ENCODE data around the gene GJC2. TPM values are rescaled to one million over a fixed set of nuclear protein-coding genes. Genes with fewer than 3 reads are reported as not detected.

Gene GJC2
- total RNA-seq, 1 donor from 2014 or later, result 1.1 TPM

- H3K4me3 ChIP-seq (ENCODE audit: insufficient read depth, low read depth, low read length), result no peak overlapping the region
- Mint-ChIP-seq H3K4me3 (ENCODE audit: unreplicated experiment) (no peak overlapping the region), H3K27me3 (ENCODE audit: low read depth, unreplicated experiment) (no peaks in the 10 kb centered on the region), H3K36me3 (ENCODE audit: low read depth, unreplicated experiment) (peaks cover 4% of the 10 kb centered on the region), H3K9me3 (ENCODE audit: unreplicated experiment) (no peaks in the 10 kb centered on the region), H3K27ac (ENCODE audit: unreplicated experiment) (no peak overlapping the region), H3K4me1 (ENCODE audit: low read depth, unreplicated experiment) (peaks cover 2% of the 10 kb centered on the region)
- peaks cover 11% of the 10 kb centered on the region for H3K79me2 ChIP-seq (ENCODE audit: insufficient read depth, low read length)
- H2AFZ ChIP-seq (ENCODE audit: low read depth, low read length), result no peak overlapping the region
- no peak overlapping the region for H3K4me2 ChIP-seq (ENCODE audit: low read length)
- H3K27me3 ChIP-seq (ENCODE audit: insufficient read depth, low read length), result no peaks in the 10 kb centered on the region
- FAIRE-seq, result no peak
- H3K4me1 ChIP-seq (ENCODE audit: insufficient read depth, low read length), result peaks cover 22% of the 10 kb centered on the region
- H3K9me3 ChIP-seq (ENCODE audit: insufficient read depth, low read depth, low read length), result no peaks in the 10 kb centered on the region
- H3K9ac ChIP-seq (ENCODE audit: low read length), result no peak overlapping the region
- no peak overlapping the region for H3K27ac ChIP-seq (ENCODE audit: low read depth, low read length)
- no peak for DNase-seq (ENCODE audit: low read depth)
- TF ChIP-seq, protein P1, sequence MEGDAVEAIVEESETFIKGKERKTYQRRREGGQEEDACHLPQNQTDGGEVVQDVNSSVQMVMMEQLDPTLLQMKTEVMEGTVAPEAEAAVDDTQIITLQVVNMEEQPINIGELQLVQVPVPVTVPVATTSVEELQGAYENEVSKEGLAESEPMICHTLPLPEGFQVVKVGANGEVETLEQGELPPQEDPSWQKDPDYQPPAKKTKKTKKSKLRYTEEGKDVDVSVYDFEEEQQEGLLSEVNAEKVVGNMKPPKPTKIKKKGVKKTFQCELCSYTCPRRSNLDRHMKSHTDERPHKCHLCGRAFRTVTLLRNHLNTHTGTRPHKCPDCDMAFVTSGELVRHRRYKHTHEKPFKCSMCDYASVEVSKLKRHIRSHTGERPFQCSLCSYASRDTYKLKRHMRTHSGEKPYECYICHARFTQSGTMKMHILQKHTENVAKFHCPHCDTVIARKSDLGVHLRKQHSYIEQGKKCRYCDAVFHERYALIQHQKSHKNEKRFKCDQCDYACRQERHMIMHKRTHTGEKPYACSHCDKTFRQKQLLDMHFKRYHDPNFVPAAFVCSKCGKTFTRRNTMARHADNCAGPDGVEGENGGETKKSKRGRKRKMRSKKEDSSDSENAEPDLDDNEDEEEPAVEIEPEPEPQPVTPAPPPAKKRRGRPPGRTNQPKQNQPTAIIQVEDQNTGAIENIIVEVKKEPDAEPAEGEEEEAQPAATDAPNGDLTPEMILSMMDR (IDR thresholded peaks at IDR 0.05; ENCODE audit: insufficient read depth, low read depth, low read length), result no peak
- TF ChIP-seq EZH2 (IDR thresholded peaks at IDR 0.05; ENCODE audit: insufficient read depth, low read length), result no peak
- H3K36me3 ChIP-seq (ENCODE audit: insufficient read depth, low read length), result peaks cover under 1% of the 10 kb centered on the region
- peaks cover 30% of the 10 kb centered on the region for H4K20me1 ChIP-seq (ENCODE audit: insufficient read depth, low read length)
Observed at GRCh38 chr1:228152918-228153258, 3.2 kb downstream of the GJC2 start.

GRCh38 chr1:228154021-228154669, 4.4 kb downstream of the GJC2 start:
- Histone ChIP-seq H2AFZ (ENCODE audit: low read depth, low read length) (no peak overlapping the region), H3K4me1 (ENCODE audit: insufficient read depth, low read length) (peaks cover 20% of the 10 kb centered on the region), H3K79me2 (ENCODE audit: insufficient read depth, low read length) (no peaks in the 10 kb centered on the region), H3K4me2 (ENCODE audit: low read length) (no peak overlapping the region), H3K27me3 (ENCODE audit: insufficient read depth, low read length) (peaks cover 7% of the 10 kb centered on the region), H3K4me3 (ENCODE audit: insufficient read depth, low read depth, low read length) (no peak overlapping the region), H3K36me3 (ENCODE audit: insufficient read depth, low read length) (no peaks in the 10 kb centered on the region), H3K9ac (ENCODE audit: low read length) (no peak overlapping the region), H3K27ac (ENCODE audit: low read depth, low read length) (no peak overlapping the region), H4K20me1 (ENCODE audit: insufficient read depth, low read length) (peaks cover 22% of the 10 kb centered on the region), H3K9me3 (ENCODE audit: insufficient read depth, low read depth, low read length) (peaks cover 3% of the 10 kb centered on the region)
- H3K4me3 Mint-ChIP-seq (ENCODE audit: unreplicated experiment), result no peak overlapping the region
- no peak overlapping the region for H3K27ac Mint-ChIP-seq (ENCODE audit: unreplicated experiment)
- TF ChIP-seq, protein P1 (IDR thresholded peaks at IDR 0.05; ENCODE audit: insufficient read depth, low read depth, low read length), result no peak
- no peak for TF ChIP-seq EZH2 (IDR thresholded peaks at IDR 0.05; ENCODE audit: insufficient read depth, low read length)
- peaks cover 4% of the 10 kb centered on the region for H3K36me3 Mint-ChIP-seq (ENCODE audit: low read depth, unreplicated experiment)
- DNase-seq (ENCODE audit: low read depth), result no peak
- peaks cover 2% of the 10 kb centered on the region for H3K4me1 Mint-ChIP-seq (ENCODE audit: low read depth, unreplicated experiment)
- no peaks in the 10 kb centered on the region for H3K27me3 Mint-ChIP-seq (ENCODE audit: low read depth, unreplicated experiment)
- no peaks in the 10 kb centered on the region for H3K9me3 Mint-ChIP-seq (ENCODE audit: unreplicated experiment)
- no peak for FAIRE-seq
